HepG2 (cell line): Measurements from ENCODE around the gene PROX1. TPM values are rescaled to one million over a fixed set of nuclear protein-coding genes. Genes with fewer than 3 reads are reported as not detected.

Source experiments
- ATAC-seq: fragments of 200-7000 bp; cut with Tn5 transposase; 3 replicates; pipeline ENCODE4 v1.9.1; 2020; ENCODE audit warnings: mild to moderate bottlenecking, moderate library complexity
- BruUV-seq: library from RNA; stranded (reverse); fragments of 400-500 nt; replicated peaks from 2 replicates; lab custom pipeline; 2021; lab: Mats Ljungman, UMichigan
- CTCF ChIA-PET: fragments of 300-600 bp; formaldehyde crosslinking; extraction: SDS; loops from one replicate; lab custom pipeline; 2021; ENCODE audit warnings: low total read pairs, inconsistent platforms, low intra/inter-chr PET ratio; lab: Yijun Ruan, JAX
- POLR2A ChIA-PET: fragments of 350-600 bp; sonication (Branson Sonifier 250); formaldehyde crosslinking; loops from one replicate; lab custom pipeline; 2020; ENCODE audit warnings: antibody characterized with exemption, inconsistent platforms; lab: Yijun Ruan, JAX
- DNase-seq: peaks from one replicate; pipeline ENCODE4 v3.0.0-alpha.2; 2015; ENCODE audit warnings: low spot score
- FAIRE-seq: peaks from 3 replicates; lab custom pipeline; 2011; peaks lifted over from hg19 to GRCh38; lab: Jason Lieb, UNC
- H2AFZ ChIP-seq: one replicate; pipeline ENCODE4 v1.6.1; 2011; ENCODE audit warnings: low read length, inconsistent platforms
- H3K27ac ChIP-seq: fragments of 300-600 bp; 3 replicates; pipeline ENCODE4 v1.8.0; 2011; ENCODE audit warnings: mixed run types, mild to moderate bottlenecking, mixed read lengths, low read length, inconsistent platforms; ENCODE audit not compliant: insufficient read depth; ENCODE audit errors: extremely low read length
- H3K27me3 ChIP-seq, 2 experiments: fragments of 200-600 bp in 1 of 2; 2 replicates in 1 of 2; 3 replicates in 1 of 2; pipeline versions ENCODE4 v1.6.0 to v1.8.0; 2011; ENCODE audit warnings: low read length in 2 of 2, mild to moderate bottlenecking in 2 of 2, moderate library complexity in 2 of 2, inconsistent platforms in 1 of 2; ENCODE audit not compliant: insufficient read depth in 2 of 2, control insufficient read depth in 1 of 2
- H3K36me3 ChIP-seq, 2 experiments: fragments of 200-600 bp in 1 of 2; replicated peaks in 1 of 2; 2 replicates in 1 of 2; 3 replicates in 1 of 2; pipeline versions ENCODE4 v1.5.1 to v1.8.0; 2011; ENCODE audit warnings: low read length in 2 of 2, inconsistent platforms in 1 of 2; ENCODE audit not compliant: insufficient read depth in 2 of 2, control insufficient read depth in 1 of 2
- H3K4me1 ChIP-seq: 2 replicates; pipeline ENCODE4 v1.5.1; 2012; ENCODE audit warnings: low read length, inconsistent platforms; ENCODE audit not compliant: insufficient read depth
- H3K4me2 ChIP-seq: 2 replicates; pipeline ENCODE4 v1.6.0; 2011; ENCODE audit warnings: low read depth, low read length, inconsistent platforms
- H3K4me3 ChIP-seq, 3 experiments: fragments of 200-600 bp in 1 of 3; sonication (generic), shearing (Covaris generic) in 1 of 3; replicated peaks in 1 of 3; 2 replicates each; pipeline ENCODE4 v1.5.1; 2011 to 2016; ENCODE audit warnings: low read length in 3 of 3, inconsistent platforms in 2 of 3, low read depth in 2 of 3, mild to moderate bottlenecking in 2 of 3, control low read depth in 1 of 3, mixed read lengths in 1 of 3; ENCODE audit not compliant: insufficient read depth in 1 of 3
- H3K79me2 ChIP-seq: one replicate; pipeline ENCODE4 v1.6.1; 2011; ENCODE audit warnings: low read length, inconsistent platforms; ENCODE audit not compliant: insufficient read depth
- H3K9ac ChIP-seq: 2 replicates; pipeline ENCODE4 v1.6.0; 2011; ENCODE audit warnings: mild to moderate bottlenecking, low read depth, low read length, inconsistent platforms; ENCODE audit not compliant: insufficient read depth
- H3K9me3 ChIP-seq: 2 replicates; pipeline ENCODE4 v1.5.1; 2012; ENCODE audit warnings: mild to moderate bottlenecking, low read length
- H4K20me1 ChIP-seq: 2 replicates; pipeline ENCODE4 v1.6.0; 2011; ENCODE audit warnings: inconsistent platforms, mild to moderate bottlenecking, low read length, moderate library complexity; ENCODE audit not compliant: insufficient read depth
- PAXIP1 ChIP-seq: sonication (generic); formaldehyde crosslinking; conservative IDR thresholded peaks from 2 replicates; pipeline ENCODE4 v1.4.0; 2020; ENCODE audit warnings: mild to moderate bottlenecking, missing genetic modification reagents, moderate library complexity
- TFE3 ChIP-seq: IDR thresholded peaks from 2 replicates; pipeline ENCODE4 v1.6.1; 2016
- ZFP90 ChIP-seq: sonication (generic); formaldehyde crosslinking; IDR thresholded peaks from 2 replicates; pipeline ENCODE4 v1.8.0; 2022; ENCODE audit warnings: missing genetic modification reagents, mild to moderate bottlenecking, inconsistent platforms, borderline replicate concordance
- ZNF564 ChIP-seq: sonication (generic); formaldehyde crosslinking; IDR thresholded peaks from 2 replicates; pipeline ENCODE4 v1.8.1; 2023; ENCODE audit warnings: mild to moderate bottlenecking, missing genetic modification reagents
- WGBS: methylation state at CpG from one replicate; pipeline ENCODE4 v1.1.6; 2017; ENCODE audit warnings: low lambda C conversion rate; 5-methylcytosine and 5-hydroxymethylcytosine counted together
- in situ Hi-C: cut with HindIII; loops from 2 replicates; pipeline ENCODE4 v1.10.0; 2017; ENCODE audit warnings: low pct_unique_long_range_greater_than_20kb; ENCODE audit not compliant: extremely low pct_ligation_motif_present
- intact Hi-C: fragments of 100-400 bp; cut with micrococcal nuclease; formaldehyde crosslinking; loops from one replicate; pipeline ENCODE4 v1.10.0; 2022; ENCODE audit not compliant: unreplicated experiment
- polyA plus RNA-seq, 8 experiments: library from polyadenylated mRNA; depleted of rRNA in 3 of 8; stranded (reverse) in 7 of 8; unstranded in 1 of 8; fragments of >200 nt; fragmentation: Illumina TruSeq in 4 of 8; extraction: Trizol in 4 of 8; gene quantifications; 2 replicates each; pipeline versions ENCODE4 v1.2.1 to v1.2.3, GENCODE V29; 2011 to 2016; ENCODE audit warnings: low read depth in 4 of 8, missing spikeins in 1 of 8, mixed read lengths in 1 of 8; ENCODE audit not compliant: insufficient read depth in 1 of 8
- total RNA-seq, 5 experiments: library from RNA; depleted of rRNA; stranded (reverse); fragments of >200 nt; fragmentation: Illumina TruSeq; extraction: Trizol; gene quantifications; 2 replicates each; pipeline ENCODE4 v1.2.3, GENCODE V29; 2016; ENCODE audit warnings: low read depth in 1 of 5

PROX1 gene
- total and polyA plus RNA-seq, 2 of the 13 experiments (the other 11 are each of a cell fraction or from before 2014, with no cell fraction given), result 12.3 to 30.2 TPM

DNA sequence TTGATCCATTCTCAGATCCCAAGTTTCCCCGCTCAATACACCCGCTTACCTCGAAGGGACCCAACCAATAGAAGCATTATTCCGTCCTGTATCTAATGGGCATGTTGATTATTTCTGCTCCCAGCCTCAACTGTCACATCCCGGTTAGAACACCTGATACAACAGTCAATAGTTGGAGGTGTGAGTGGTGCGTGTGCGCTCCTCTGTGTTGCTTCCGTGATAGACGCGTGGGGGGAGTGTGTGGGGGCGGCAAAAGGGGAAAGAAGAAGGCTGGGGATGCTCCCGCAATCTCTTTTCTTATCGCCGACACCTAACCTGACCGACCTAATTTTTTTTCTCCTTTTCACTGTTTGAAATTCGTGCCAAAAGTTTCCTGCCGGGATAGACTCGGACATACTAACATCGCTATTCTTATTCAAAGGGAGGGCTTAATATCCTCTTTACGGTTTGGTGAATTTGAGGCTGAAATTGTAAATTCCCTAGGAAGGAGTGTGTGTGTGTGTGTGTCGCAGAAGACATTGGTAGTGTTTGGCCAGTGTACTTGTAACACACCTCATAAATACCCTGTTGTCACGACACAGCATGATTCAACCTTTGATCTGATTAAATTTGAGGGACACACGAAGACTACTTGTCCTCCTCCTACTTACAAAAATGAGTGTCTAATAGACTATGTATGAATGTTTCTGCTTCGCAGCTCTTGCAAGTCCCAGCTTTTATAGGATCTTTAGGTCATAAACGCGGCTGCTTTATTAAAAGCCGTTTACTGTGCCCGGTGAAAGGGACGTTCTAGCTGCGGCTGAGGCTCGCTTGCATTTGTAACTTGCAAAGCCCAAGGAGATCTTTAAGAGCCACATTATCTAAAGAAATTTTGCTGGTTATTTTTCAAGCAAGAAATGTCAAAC, 1.5 kb upstream of the PROX1 start (continued):
- TF ChIP-seq ZFP90 (CRISPR knock-in tag), result no peak
- no peak for TF ChIP-seq PAXIP1 (CRISPR knock-in tag)

DNA sequence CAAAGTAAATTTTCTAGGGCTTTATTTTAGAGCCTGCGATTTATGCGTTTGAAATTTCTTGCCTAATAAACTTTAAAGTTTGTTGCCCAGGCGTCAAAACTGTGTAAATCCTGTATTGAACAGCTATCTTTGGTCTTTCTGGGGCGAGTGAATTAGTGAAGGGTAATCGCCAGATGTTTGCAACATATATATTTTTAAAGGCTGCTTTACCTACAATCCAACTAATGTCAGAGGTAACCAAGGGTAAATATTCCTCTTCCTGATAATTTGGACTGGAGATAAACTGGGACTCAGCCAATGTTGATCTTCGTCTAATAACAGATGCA, 885 bp upstream of the PROX1 start:
- peak overlapping the region; percentile 77 for H3K9ac ChIP-seq
- H3K27ac ChIP-seq, result peak overlapping the region; percentile 72
- POLR2A ChIA-PET, result interaction anchor here (0.6 to 4.7 kb wide), 17 partner anchors 9 to 417 kb away, joined by 3 to 107 read pairs (median 6); no protein-coding TSS in a partner anchor
- peaks cover 5% of the 10 kb centered on the region for H4K20me1 ChIP-seq
- TSS peak; percentile 64 for BruUV-seq
- no peaks in the 10 kb centered on the region for H3K36me3 ChIP-seq
- peak overlapping the region; percentile 74 to 84 (median 82) for H3K4me3 ChIP-seq
- no peak overlapping the region for H2AFZ ChIP-seq
- TF ChIP-seq ZNF564 (CRISPR knock-in tag) (0 out of 2 replicates have a peak, but pooled peaks have one; percentile 11), TFE3 (CRISPR knock-in tag) (no peak)
- FAIRE-seq (no peak), ATAC-seq (no peak), DNase-seq (no peak)
- 4% methylated on average over 6 of the region's 6 CpGs for WGBS
- H3K4me1 ChIP-seq, result peaks cover 56% of the 10 kb centered on the region
- peak overlapping the region; percentile 91 for H3K4me2 ChIP-seq
- CTCF ChIA-PET, result no interaction called here
- no peaks in the 10 kb centered on the region for H3K9me3 ChIP-seq
- H3K79me2 ChIP-seq, result peaks cover 58% of the 10 kb centered on the region
- no peaks in the 10 kb centered on the region; a peak in 1 of 5 replicates for H3K27me3 ChIP-seq
- intact Hi-C loops, result loop anchor here (1.0 to 10.0 kb wide), 6 partner anchors 40 to 745 kb away; no protein-coding TSS in a partner anchor
- in situ Hi-C loops, result loop anchor here (10.0 to 25.0 kb wide), 3 partner anchors 422 to 750 kb away; no protein-coding TSS in a partner anchor
